Parathyroid adenoma (tissue), 2 donors: ENCODE measurements around the gene HS6ST3.

ENCODE experiments used
- H2AFZ ChIP-seq: fragments of 300-600 bp; sonication (generic); one replicate; pipeline ENCODE4 v1.7.0; 2017; ENCODE audit warnings: antibody characterized with exemption, mild to moderate bottlenecking
- H3K27ac ChIP-seq: fragments of 300-600 bp; sonication (generic); one replicate; pipeline ENCODE4 v1.7.0; 2017
- H3K27me3 ChIP-seq: fragments of 300-600 bp; sonication (generic); one replicate; pipeline ENCODE4 v1.7.0; 2017; ENCODE audit warnings: low read length; ENCODE audit not compliant: control insufficient read depth, insufficient read depth
- H3K36me3 ChIP-seq: fragments of 300-600 bp; sonication (generic); one replicate; pipeline ENCODE4 v1.7.0; 2017; ENCODE audit warnings: low read length; ENCODE audit not compliant: control insufficient read depth, insufficient read depth
- H3K4me1 ChIP-seq: fragments of 300-600 bp; sonication (generic); one replicate; pipeline ENCODE4 v1.7.0; 2017; ENCODE audit warnings: control low read depth
- H3K4me2 ChIP-seq: fragments of 300-600 bp; sonication (generic); one replicate; pipeline ENCODE4 v1.7.0; 2017; ENCODE audit warnings: low read length
- H3K4me3 ChIP-seq: fragments of 300-600 bp; sonication (generic); one replicate; pipeline ENCODE4 v1.7.0; 2017; ENCODE audit warnings: low read depth, low read length
- H3K79me2 ChIP-seq: fragments of 300-600 bp; sonication (generic); one replicate; pipeline ENCODE4 v1.7.0; 2017; ENCODE audit warnings: control low read depth
- H3K9ac ChIP-seq: fragments of 300-600 bp; sonication (generic); one replicate; pipeline ENCODE4 v1.7.0; 2017; ENCODE audit warnings: mild to moderate bottlenecking
- H3K9me3 ChIP-seq: fragments of 300-600 bp; sonication (generic); one replicate; pipeline ENCODE4 v1.7.0; 2017; ENCODE audit warnings: low read length; ENCODE audit not compliant: control insufficient read depth
- CTCF ChIP-seq: fragments of 300-600 bp; sonication (generic); IDR thresholded peaks from one replicate; pipeline ENCODE4 v1.7.0; 2017; ENCODE audit warnings: antibody characterized with exemption, mild to moderate bottlenecking
- donor health status: primary hyperparathyroidism.

The HS6ST3 gene

GRCh38 chr13:96646515-96647211 lies 556.8 kb downstream of the HS6ST3 start:
- Histone ChIP-seq H3K4me1 (no peaks in the 10 kb centered on the region), H3K9me3 (no peaks in the 10 kb centered on the region), H3K27ac (no peak overlapping the region), H3K4me3 (no peak overlapping the region), H3K36me3 (no peaks in the 10 kb centered on the region), H3K79me2 (no peaks in the 10 kb centered on the region), H3K9ac (no peak overlapping the region), H3K4me2 (no peak overlapping the region), H2AFZ (no peak overlapping the region), H3K27me3 (no peaks in the 10 kb centered on the region)
- TF ChIP-seq CTCF, result no peak

GRCh38 chr13:96650301-96650886 lies 560.5 kb downstream of the HS6ST3 start:
- H3K9ac ChIP-seq, result no peak overlapping the region
- H3K4me2 ChIP-seq, result no peak overlapping the region
- no peak overlapping the region for H3K27ac ChIP-seq
- no peak overlapping the region for H3K4me3 ChIP-seq
- TF ChIP-seq CTCF, result no peak
- no peaks in the 10 kb centered on the region for H3K27me3 ChIP-seq
- H3K79me2 ChIP-seq, result no peaks in the 10 kb centered on the region
- no peaks in the 10 kb centered on the region for H3K9me3 ChIP-seq
- no peak overlapping the region for H2AFZ ChIP-seq
- no peaks in the 10 kb centered on the region for H3K4me1 ChIP-seq
- no peaks in the 10 kb centered on the region for H3K36me3 ChIP-seq

- Histone ChIP-seq H3K27me3 (no peaks in the 10 kb centered on the region), H3K9ac (no peak overlapping the region), H3K36me3 (no peaks in the 10 kb centered on the region), H3K9me3 (no peaks in the 10 kb centered on the region), H3K79me2 (no peaks in the 10 kb centered on the region), H3K4me2 (no peak overlapping the region), H3K27ac (no peak overlapping the region), H3K4me3 (no peak overlapping the region), H2AFZ (no peak overlapping the region), H3K4me1 (no peaks in the 10 kb centered on the region)
- no peak for TF ChIP-seq CTCF
These were observed 561.7 kb downstream of the HS6ST3 start for GRCh38 chr13:96651598-96651997.

- no peak overlapping the region for H3K4me3 ChIP-seq
These were observed 562.6 kb downstream of the HS6ST3 start for GRCh38 chr13:96652506-96652905.

More at GRCh38 chr13:96652506-96652905, 562.6 kb downstream of the HS6ST3 start:
- no peaks in the 10 kb centered on the region for H3K27me3 ChIP-seq
- H2AFZ ChIP-seq, result no peak overlapping the region
- no peak overlapping the region for H3K9ac ChIP-seq
- H3K79me2 ChIP-seq, result no peaks in the 10 kb centered on the region
- no peak overlapping the region for H3K27ac ChIP-seq
- H3K4me2 ChIP-seq, result no peak overlapping the region
- no peaks in the 10 kb centered on the region for H3K9me3 ChIP-seq
- H3K36me3 ChIP-seq, result no peaks in the 10 kb centered on the region
- H3K4me1 ChIP-seq, result no peaks in the 10 kb centered on the region
- no peak for TF ChIP-seq CTCF
